ENCODE data around the gene MAPK8IP1.

DNA sequence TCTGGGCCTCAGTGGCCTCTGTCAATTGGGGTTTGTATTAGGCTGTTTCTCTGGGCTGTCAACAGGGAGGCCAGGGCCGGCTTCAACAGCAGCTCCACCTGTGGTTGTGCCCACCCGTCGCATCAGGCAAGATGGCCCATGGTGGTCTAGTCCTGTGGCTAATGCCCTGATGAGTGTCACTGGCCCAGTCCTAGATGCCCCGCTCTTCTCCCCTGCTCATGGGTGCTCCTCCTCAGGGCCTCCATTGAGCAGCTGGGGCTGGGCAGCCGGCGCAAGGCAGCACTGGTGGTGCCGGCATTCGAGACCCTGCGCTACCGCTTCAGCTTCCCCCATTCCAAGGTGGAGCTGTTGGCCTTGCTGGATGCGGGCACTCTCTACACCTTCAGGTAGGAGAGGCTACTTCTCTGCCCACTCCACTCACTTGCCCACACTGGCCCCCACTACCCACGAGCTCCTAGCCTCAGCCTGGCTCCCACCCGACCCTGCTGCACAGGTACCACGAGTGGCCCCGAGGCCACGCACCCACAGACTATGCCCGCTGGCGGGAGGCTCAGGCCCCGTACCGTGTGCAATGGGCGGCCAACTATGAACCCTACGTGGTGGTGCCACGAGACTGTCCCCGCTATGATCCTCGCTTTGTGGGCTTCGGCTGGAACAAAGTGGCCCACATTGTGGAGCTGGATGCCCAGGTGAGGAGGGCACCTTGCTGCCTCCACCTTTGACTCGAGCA, 42.4 kb downstream of the MAPK8IP1 start:
- TF ChIP-seq, protein P1, sequence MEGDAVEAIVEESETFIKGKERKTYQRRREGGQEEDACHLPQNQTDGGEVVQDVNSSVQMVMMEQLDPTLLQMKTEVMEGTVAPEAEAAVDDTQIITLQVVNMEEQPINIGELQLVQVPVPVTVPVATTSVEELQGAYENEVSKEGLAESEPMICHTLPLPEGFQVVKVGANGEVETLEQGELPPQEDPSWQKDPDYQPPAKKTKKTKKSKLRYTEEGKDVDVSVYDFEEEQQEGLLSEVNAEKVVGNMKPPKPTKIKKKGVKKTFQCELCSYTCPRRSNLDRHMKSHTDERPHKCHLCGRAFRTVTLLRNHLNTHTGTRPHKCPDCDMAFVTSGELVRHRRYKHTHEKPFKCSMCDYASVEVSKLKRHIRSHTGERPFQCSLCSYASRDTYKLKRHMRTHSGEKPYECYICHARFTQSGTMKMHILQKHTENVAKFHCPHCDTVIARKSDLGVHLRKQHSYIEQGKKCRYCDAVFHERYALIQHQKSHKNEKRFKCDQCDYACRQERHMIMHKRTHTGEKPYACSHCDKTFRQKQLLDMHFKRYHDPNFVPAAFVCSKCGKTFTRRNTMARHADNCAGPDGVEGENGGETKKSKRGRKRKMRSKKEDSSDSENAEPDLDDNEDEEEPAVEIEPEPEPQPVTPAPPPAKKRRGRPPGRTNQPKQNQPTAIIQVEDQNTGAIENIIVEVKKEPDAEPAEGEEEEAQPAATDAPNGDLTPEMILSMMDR (IDR thresholded peaks at IDR 0.05) = no peak
- no peak for TF ChIP-seq POLR2AphosphoS5 (IDR thresholded peaks at IDR 0.05)

Measured in gastroesophageal sphincter (tissue), 3 donors.